ENCODE results near the gene LSM7. TPM values are rescaled to one million over a fixed set of nuclear protein-coding genes. Genes with fewer than 3 reads are reported as not detected.

The LSM7 gene
- total and polyA plus RNA-seq, 2 experiments from 2014 or later = 299 to 409 TPM

GRCh38 chr19:2353887-2354592 lies 25.7 kb upstream of the LSM7 start:
- Histone ChIP-seq H3F3A (replicated peaks; ENCODE audit: low read depth) (no peaks in the 10 kb centered on the region), H3K4me1 (ENCODE audit: insufficient read depth) (no peaks in the 10 kb centered on the region), H4K20me1 (replicated peaks; ENCODE audit: insufficient read depth) (no peaks in the 10 kb centered on the region), H2AFZ (no peak overlapping the region), H3K4me2 (no peak overlapping the region), H3K27me3 (ENCODE audit: insufficient read depth) (no peaks in the 10 kb centered on the region), H3K9me2 (ENCODE audit: insufficient read depth) (no peaks in the 10 kb centered on the region), H3K27ac (ENCODE audit: low read depth) (no peak overlapping the region), H3K36me3 (ENCODE audit: insufficient read depth) (no peaks in the 10 kb centered on the region), H3K79me2 (replicated peaks; ENCODE audit: insufficient read depth) (no peaks in the 10 kb centered on the region), H3K4me3 (no peak overlapping the region)
- Mint-ChIP-seq H3K36me3 (ENCODE audit: low read depth) (no peaks in the 10 kb centered on the region), H3K9me3 (no peaks in the 10 kb centered on the region; the same call in 2 of the 3 replicates), H3K27ac (no peak overlapping the region), H3K27me3 (ENCODE audit: insufficient read depth, low read depth, poor library complexity) (peaks cover 12% of the 10 kb centered on the region), H3K4me3 (no peak overlapping the region), H3K4me1 (no peaks in the 10 kb centered on the region)
- ATAC-seq = peak; percentile 22; the same call in 2 of the 3 replicates
- no peak for DNase-seq (ENCODE audit: low spot score)
- TF ChIP-seq CTCF (conservative IDR thresholded peaks at IDR 0.05; ENCODE audit: low read depth in 2 of 2) = peak in 1 of 2 experiments; percentile 18; a peak in 1 of 4 replicates
- TF ChIP-seq POLR2AphosphoS5 (IDR thresholded peaks at IDR 0.05; ENCODE audit: low read depth) = no peak
- no peak for TF ChIP-seq ZNF114 (CRISPR knock-in tag; IDR thresholded peaks at IDR 0.05)

- H2AFZ ChIP-seq = no peak overlapping the region
- no peak overlapping the region for H3K27ac ChIP-seq (ENCODE audit: low read depth)
- no peak overlapping the region for H3K27ac Mint-ChIP-seq
- DNase-seq (ENCODE audit: low spot score) (no peak), ATAC-seq (no peak)
- H3K79me2 ChIP-seq (replicated peaks; ENCODE audit: insufficient read depth) = no peaks in the 10 kb centered on the region
- no peaks in the 10 kb centered on the region; the same call in 2 of the 3 replicates for H3K9me3 Mint-ChIP-seq
- H3K4me1 Mint-ChIP-seq = no peaks in the 10 kb centered on the region
- no peaks in the 10 kb centered on the region for H3K27me3 ChIP-seq (ENCODE audit: insufficient read depth)
- H3K9me2 ChIP-seq (ENCODE audit: insufficient read depth) = no peaks in the 10 kb centered on the region
- H3K4me1 ChIP-seq (ENCODE audit: insufficient read depth) = no peaks in the 10 kb centered on the region
- no peaks in the 10 kb centered on the region for H4K20me1 ChIP-seq (replicated peaks; ENCODE audit: insufficient read depth)
- H3K4me3 Mint-ChIP-seq = no peak overlapping the region
- H3K36me3 ChIP-seq (ENCODE audit: insufficient read depth) = no peaks in the 10 kb centered on the region
- H3F3A ChIP-seq (replicated peaks; ENCODE audit: low read depth) = no peaks in the 10 kb centered on the region
- no peak overlapping the region for H3K4me3 ChIP-seq
- H3K36me3 Mint-ChIP-seq (ENCODE audit: low read depth) = no peaks in the 10 kb centered on the region
- no peak overlapping the region for H3K4me2 ChIP-seq
- H3K27me3 Mint-ChIP-seq (ENCODE audit: insufficient read depth, low read depth, poor library complexity) = peaks cover 7% of the 10 kb centered on the region
- TF ChIP-seq ZNF462 (CRISPR knock-in tag; IDR thresholded peaks at IDR 0.05) (no peak), EZH2phosphoT487 (IDR thresholded peaks at IDR 0.05; ENCODE audit: unreplicated experiment) (no peak), ETS1 (IDR thresholded peaks at IDR 0.05) (no peak), CTCF (conservative IDR thresholded peaks at IDR 0.05; ENCODE audit: low read depth in 2 of 2) (no peak), POLR2AphosphoS5 (IDR thresholded peaks at IDR 0.05; ENCODE audit: low read depth) (no peak)
Measured at GRCh38 chr19:2353159-2353886, 24.9 kb upstream of the LSM7 start.

Data from GM23338 (cell line).